Esophagus squamous epithelium (tissue), 4 donors: ENCODE measurements around the gene MYPN.

Experiments
- CTCF ChIP-seq, 6 experiments: fragments of 450-650 bp in 4 of 6; fragments of 200-600 bp in 2 of 6; sonication (generic) in 2 of 6; IDR thresholded peaks; one replicate each; pipeline ENCODE4 v1.5.1; 2016 to 2019; ENCODE audit warnings: antibody characterized with exemption in 6 of 6, mild to moderate bottlenecking in 4 of 6, moderate library complexity in 4 of 6
- POLR2A ChIP-seq, 4 donors: fragments of 450-650 bp; IDR thresholded peaks; one replicate each; pipeline ENCODE4 v1.6.1; 2017; ENCODE audit warnings: antibody characterized with exemption in 4 of 4, mild to moderate bottlenecking in 4 of 4, moderate library complexity in 3 of 4

- TF ChIP-seq CTCF (IDR thresholded peaks at IDR 0.05) (no peak), POLR2A (IDR thresholded peaks at IDR 0.05) (no peak)
Observed at GRCh38 chr10:68192113-68192512, 82.8 kb downstream of the MYPN start.
